ENCODE results near the gene KSR1. TPM values are rescaled to one million over a fixed set of nuclear protein-coding genes. Genes with fewer than 3 reads are reported as not detected.

Gene KSR1
- total and polyA plus RNA-seq, 9 of the 15 experiments (the other 6 are each of a cell fraction or from before 2014, with no cell fraction given): 1.4 to 51.7 (median 18.4) TPM

DNA sequence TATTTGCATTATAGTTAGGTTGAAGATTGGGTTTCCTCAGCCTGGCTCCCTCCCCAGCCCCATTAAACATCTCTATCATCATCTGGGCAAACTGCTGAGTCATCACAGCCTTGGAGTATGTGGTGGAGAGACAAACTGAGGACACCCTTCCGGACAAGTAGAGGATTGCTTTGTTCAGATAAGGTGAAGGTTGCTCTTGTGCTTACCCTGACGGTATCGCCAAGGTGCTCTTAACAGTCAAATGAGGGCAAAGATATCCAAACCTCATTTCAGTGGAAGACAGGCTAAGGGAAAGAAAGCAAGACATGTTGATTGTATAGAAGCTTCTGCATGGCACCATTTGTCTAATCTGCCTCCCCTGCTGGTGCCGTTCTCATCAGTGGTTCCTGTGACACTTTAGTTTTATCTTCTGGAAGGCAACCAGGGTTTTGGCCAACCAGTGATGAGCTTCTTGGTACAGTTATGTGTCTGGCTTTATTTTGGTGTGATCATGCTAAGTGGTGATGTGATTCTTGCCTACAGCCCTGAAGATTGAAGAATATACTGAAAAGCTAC is 117.8 kb downstream of the KSR1 start (continued):
- TF ChIP-seq, protein P1, sequence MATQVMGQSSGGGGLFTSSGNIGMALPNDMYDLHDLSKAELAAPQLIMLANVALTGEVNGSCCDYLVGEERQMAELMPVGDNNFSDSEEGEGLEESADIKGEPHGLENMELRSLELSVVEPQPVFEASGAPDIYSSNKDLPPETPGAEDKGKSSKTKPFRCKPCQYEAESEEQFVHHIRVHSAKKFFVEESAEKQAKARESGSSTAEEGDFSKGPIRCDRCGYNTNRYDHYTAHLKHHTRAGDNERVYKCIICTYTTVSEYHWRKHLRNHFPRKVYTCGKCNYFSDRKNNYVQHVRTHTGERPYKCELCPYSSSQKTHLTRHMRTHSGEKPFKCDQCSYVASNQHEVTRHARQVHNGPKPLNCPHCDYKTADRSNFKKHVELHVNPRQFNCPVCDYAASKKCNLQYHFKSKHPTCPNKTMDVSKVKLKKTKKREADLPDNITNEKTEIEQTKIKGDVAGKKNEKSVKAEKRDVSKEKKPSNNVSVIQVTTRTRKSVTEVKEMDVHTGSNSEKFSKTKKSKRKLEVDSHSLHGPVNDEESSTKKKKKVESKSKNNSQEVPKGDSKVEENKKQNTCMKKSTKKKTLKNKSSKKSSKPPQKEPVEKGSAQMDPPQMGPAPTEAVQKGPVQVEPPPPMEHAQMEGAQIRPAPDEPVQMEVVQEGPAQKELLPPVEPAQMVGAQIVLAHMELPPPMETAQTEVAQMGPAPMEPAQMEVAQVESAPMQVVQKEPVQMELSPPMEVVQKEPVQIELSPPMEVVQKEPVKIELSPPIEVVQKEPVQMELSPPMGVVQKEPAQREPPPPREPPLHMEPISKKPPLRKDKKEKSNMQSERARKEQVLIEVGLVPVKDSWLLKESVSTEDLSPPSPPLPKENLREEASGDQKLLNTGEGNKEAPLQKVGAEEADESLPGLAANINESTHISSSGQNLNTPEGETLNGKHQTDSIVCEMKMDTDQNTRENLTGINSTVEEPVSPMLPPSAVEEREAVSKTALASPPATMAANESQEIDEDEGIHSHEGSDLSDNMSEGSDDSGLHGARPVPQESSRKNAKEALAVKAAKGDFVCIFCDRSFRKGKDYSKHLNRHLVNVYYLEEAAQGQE (IDR thresholded peaks at IDR 0.05; ENCODE audit: borderline replicate concordance): no peak
- TF ChIP-seq, protein P1 (CRISPR knock-in tag; IDR thresholded peaks at IDR 0.05; ENCODE audit: low read depth): no peak
- TF ChIP-seq, protein P2, sequence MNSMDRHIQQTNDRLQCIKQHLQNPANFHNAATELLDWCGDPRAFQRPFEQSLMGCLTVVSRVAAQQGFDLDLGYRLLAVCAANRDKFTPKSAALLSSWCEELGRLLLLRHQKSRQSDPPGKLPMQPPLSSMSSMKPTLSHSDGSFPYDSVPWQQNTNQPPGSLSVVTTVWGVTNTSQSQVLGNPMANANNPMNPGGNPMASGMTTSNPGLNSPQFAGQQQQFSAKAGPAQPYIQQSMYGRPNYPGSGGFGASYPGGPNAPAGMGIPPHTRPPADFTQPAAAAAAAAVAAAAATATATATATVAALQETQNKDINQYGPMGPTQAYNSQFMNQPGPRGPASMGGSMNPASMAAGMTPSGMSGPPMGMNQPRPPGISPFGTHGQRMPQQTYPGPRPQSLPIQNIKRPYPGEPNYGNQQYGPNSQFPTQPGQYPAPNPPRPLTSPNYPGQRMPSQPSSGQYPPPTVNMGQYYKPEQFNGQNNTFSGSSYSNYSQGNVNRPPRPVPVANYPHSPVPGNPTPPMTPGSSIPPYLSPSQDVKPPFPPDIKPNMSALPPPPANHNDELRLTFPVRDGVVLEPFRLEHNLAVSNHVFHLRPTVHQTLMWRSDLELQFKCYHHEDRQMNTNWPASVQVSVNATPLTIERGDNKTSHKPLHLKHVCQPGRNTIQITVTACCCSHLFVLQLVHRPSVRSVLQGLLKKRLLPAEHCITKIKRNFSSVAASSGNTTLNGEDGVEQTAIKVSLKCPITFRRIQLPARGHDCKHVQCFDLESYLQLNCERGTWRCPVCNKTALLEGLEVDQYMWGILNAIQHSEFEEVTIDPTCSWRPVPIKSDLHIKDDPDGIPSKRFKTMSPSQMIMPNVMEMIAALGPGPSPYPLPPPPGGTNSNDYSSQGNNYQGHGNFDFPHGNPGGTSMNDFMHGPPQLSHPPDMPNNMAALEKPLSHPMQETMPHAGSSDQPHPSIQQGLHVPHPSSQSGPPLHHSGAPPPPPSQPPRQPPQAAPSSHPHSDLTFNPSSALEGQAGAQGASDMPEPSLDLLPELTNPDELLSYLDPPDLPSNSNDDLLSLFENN (IDR thresholded peaks at IDR 0.05; ENCODE audit: low read depth in 2 of 2, low read length in 2 of 2): peak in 1 of 2 experiments; percentile 76; a peak in 2 of 4 replicates
- TF ChIP-seq, protein P3, sequence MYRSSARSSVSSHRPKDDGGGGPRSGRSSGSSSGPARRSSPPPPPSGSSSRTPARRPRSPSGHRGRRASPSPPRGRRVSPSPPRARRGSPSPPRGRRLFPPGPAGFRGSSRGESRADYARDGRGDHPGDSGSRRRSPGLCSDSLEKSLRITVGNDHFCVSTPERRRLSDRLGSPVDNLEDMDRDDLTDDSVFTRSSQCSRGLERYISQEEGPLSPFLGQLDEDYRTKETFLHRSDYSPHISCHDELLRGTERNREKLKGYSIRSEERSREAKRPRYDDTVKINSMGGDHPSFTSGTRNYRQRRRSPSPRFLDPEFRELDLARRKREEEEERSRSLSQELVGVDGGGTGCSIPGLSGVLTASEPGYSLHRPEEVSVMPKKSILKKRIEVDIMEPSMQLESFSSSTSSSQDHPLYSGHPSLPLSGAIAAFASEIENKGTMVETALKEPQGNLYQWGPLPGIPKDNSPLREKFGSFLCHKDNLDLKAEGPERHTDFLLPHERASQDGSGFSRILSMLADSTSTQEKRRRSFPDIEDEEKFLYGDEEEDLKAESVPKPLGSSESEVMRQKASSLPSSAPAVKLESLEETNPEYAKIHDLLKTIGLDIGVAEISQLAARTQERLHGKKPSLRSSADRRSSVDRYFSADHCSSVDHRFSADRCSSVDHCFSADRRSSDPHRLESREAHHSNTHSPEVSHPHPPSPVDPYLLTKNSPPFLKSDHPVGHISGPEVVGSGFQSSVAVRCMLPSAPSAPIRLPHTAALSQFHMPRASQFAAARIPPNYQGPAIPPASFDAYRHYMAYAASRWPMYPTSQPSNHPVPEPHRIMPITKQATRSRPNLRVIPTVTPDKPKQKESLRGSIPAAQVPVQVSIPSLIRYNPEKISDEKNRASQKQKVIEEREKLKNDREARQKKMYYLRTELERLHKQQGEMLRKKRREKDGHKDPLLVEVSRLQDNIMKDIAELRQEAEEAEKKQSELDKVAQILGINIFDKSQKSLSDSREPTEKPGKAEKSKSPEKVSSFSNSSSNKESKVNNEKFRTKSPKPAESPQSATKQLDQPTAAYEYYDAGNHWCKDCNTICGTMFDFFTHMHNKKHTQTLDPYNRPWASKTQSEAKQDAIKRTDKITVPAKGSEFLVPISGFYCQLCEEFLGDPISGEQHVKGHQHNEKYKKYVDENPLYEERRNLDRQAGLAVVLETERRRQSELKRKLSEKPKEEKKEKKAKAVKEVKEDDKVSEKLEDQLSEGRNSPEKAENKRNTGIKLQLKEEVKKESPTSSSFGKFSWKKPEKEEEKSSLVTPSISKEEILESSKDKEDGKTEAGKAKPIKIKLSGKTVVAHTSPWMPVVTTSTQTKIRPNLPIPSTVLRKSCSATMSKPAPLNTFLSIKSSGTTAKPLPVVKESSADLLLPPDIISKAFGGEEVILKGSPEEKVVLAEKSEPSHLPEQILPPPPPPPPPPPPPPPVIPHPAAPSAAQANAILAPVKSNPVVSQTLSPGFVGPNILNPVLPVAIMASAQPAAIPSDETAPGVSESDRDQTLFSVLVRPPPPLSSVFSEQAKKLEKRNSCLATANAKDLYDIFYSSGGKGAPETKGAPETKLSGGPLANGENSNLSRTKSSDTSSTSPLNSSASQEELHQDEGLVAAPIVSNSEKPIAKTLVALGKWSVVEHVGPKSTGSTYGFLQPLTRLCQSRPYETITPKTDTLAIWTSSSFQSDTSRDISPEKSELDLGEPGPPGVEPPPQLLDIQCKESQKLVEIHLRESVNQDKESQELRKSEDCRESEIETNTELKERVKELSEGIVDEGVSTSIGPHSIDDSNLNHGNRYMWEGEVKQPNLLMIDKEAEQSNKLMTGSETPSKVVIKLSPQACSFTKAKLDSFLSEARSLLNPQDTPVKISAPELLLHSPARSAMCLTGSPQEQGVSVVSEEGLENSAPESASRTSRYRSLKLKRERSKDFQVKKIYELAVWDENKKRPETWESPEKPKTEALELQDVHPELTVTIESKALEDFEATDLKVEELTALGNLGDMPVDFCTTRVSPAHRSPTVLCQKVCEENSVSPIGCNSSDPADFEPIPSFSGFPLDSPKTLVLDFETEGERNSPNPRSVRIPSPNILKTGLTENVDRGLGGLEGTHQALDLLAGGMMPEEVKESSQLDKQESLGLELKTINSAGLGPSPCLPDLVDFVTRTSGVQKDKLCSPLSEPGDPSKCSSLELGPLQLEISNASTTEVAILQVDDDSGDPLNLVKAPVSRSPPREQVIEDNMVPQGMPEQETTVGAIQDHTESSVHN (IDR thresholded peaks at IDR 0.05; ENCODE audit: borderline replicate concordance in 1 of 2, low read depth in 1 of 2): peak in 1 of 2 experiments; percentile 87; a peak in 2 of 4 replicates
- TF ChIP-seq CBFB (CRISPR knock-in tag; IDR thresholded peaks at IDR 0.05) (no peak), NR2C1 (IDR thresholded peaks at IDR 0.05) (peak; percentile 65), NR2C1 (tag; IDR thresholded peaks at IDR 0.05) (peak; percentile 69)
